Measurements from ENCODE around the gene CDKAL1. TPM values are rescaled to one million over a fixed set of nuclear protein-coding genes. Genes with fewer than 3 reads are reported as not detected.
A peak's percentile ranks its signal among the peaks of the same experiment; 100 is the strongest.

The CDKAL1 gene
- total and polyA plus RNA-seq, 2 of the 13 experiments (the other 11 are each of a cell fraction or from before 2014, with no cell fraction given) = 9.5 to 27.7 TPM

- Histone ChIP-seq H3K79me2 (ENCODE audit: insufficient read depth, low read length) (no peaks in the 10 kb centered on the region), H4K20me1 (ENCODE audit: insufficient read depth, low read length) (no peaks in the 10 kb centered on the region), H3K9me3 (ENCODE audit: low read length) (no peaks in the 10 kb centered on the region), H3K36me3 (replicated peaks in 1 of 2; ENCODE audit: control insufficient read depth in 1 of 2, insufficient read depth in 2 of 2, low read length in 2 of 2) (no peaks in the 10 kb centered on the region), H3K4me1 (ENCODE audit: insufficient read depth, low read length) (peaks cover 16% of the 10 kb centered on the region), H3K4me3 (replicated peaks in 1 of 3; ENCODE audit: insufficient read depth in 1 of 3, low read depth in 2 of 3, low read length in 3 of 3) (no peak overlapping the region), H2AFZ (ENCODE audit: low read length) (no peak overlapping the region), H3K27ac (ENCODE audit: extremely low read length, insufficient read depth, low read length) (no peak overlapping the region), H3K4me2 (ENCODE audit: low read depth, low read length) (no peak overlapping the region), H3K9ac (ENCODE audit: insufficient read depth, low read depth, low read length) (no peak overlapping the region), H3K27me3 (ENCODE audit: control insufficient read depth in 1 of 2, insufficient read depth in 2 of 2, low read length in 2 of 2) (no peaks in the 10 kb centered on the region)
- DNase-seq (ENCODE audit: low spot score) (no peak), ATAC-seq (no peak), FAIRE-seq (no peak)
- no peak for TF ChIP-seq ZNF724P (CRISPR knock-in tag; IDR thresholded peaks at IDR 0.05; ENCODE audit: borderline replicate concordance)
- no peak for TF ChIP-seq NR1H2 (CRISPR knock-in tag; IDR thresholded peaks at IDR 0.05; ENCODE audit: borderline replicate concordance, low read depth)
- no peak for TF ChIP-seq NKX3-1 (CRISPR knock-in tag; IDR thresholded peaks at IDR 0.05)
- in situ Hi-C loops (cut with HindIII; ENCODE audit: extremely low pct_ligation_motif_present, low pct_unique_long_range_greater_than_20kb) = no loop called here
- no TSS peak for BruUV-seq (replicated peaks)
- CTCF ChIA-PET (ENCODE audit: low intra/inter-chr PET ratio, low total read pairs) = no interaction called here
- 94% methylated on average over 2 of the region's 2 CpGs for WGBS (ENCODE audit: low lambda C conversion rate)
- intact Hi-C loops (cut with micrococcal nuclease; ENCODE audit: unreplicated experiment) = no loop called here
- POLR2A ChIA-PET = no interaction called here
Observed at GRCh38 chr6:21187485-21187884, 653.2 kb downstream of the CDKAL1 start.

- Histone ChIP-seq H3K27me3 (ENCODE audit: control insufficient read depth in 1 of 2, insufficient read depth in 2 of 2, low read length in 2 of 2) (no peaks in the 10 kb centered on the region), H3K9ac (ENCODE audit: insufficient read depth, low read depth, low read length) (no peak overlapping the region), H3K4me2 (ENCODE audit: low read depth, low read length) (no peak overlapping the region), H3K4me1 (ENCODE audit: insufficient read depth, low read length) (peaks cover 16% of the 10 kb centered on the region), H3K79me2 (ENCODE audit: insufficient read depth, low read length) (no peaks in the 10 kb centered on the region), H2AFZ (ENCODE audit: low read length) (no peak overlapping the region), H3K36me3 (replicated peaks in 1 of 2; ENCODE audit: control insufficient read depth in 1 of 2, insufficient read depth in 2 of 2, low read length in 2 of 2) (no peaks in the 10 kb centered on the region), H3K27ac (ENCODE audit: extremely low read length, insufficient read depth, low read length) (no peak overlapping the region), H3K4me3 (replicated peaks in 1 of 3; ENCODE audit: insufficient read depth in 1 of 3, low read depth in 2 of 3, low read length in 3 of 3) (no peak overlapping the region), H4K20me1 (ENCODE audit: insufficient read depth, low read length) (no peaks in the 10 kb centered on the region), H3K9me3 (ENCODE audit: low read length) (no peaks in the 10 kb centered on the region)
- ChIA-PET CTCF (ENCODE audit: low intra/inter-chr PET ratio, low total read pairs) (no interaction called here), POLR2A (no interaction called here)
- in situ Hi-C loops (cut with HindIII; ENCODE audit: extremely low pct_ligation_motif_present, low pct_unique_long_range_greater_than_20kb) = no loop called here
- peak; percentile 24 for DNase-seq (ENCODE audit: low spot score)
- no TSS peak for BruUV-seq (replicated peaks)
- 81% methylated on average over 9 of the region's 9 CpGs for WGBS (ENCODE audit: low lambda C conversion rate)
- no peak for FAIRE-seq
- ATAC-seq = peak; percentile 57
- intact Hi-C loops (cut with micrococcal nuclease; ENCODE audit: unreplicated experiment) = no loop called here
- no peak for TF ChIP-seq CHCHD3 (CRISPR knock-in tag; IDR thresholded peaks at IDR 0.05)
- peak; percentile 86; the same call in 1 of the 2 replicates for TF ChIP-seq HOMEZ (CRISPR knock-in tag; IDR thresholded peaks at IDR 0.05; ENCODE audit: low read depth)
- TF ChIP-seq CENPX (CRISPR knock-in tag; IDR thresholded peaks at IDR 0.05) = no peak
- TF ChIP-seq ZNF550 (CRISPR knock-in tag; IDR thresholded peaks at IDR 0.05; ENCODE audit: borderline replicate concordance) = no peak
- no peak for TF ChIP-seq HNF4G (IDR thresholded peaks at IDR 0.05; ENCODE audit: borderline replicate concordance, low read depth, low read length)
- no peak for TF ChIP-seq HNF4G (CRISPR knock-in tag; IDR thresholded peaks at IDR 0.05; ENCODE audit: borderline replicate concordance, low read depth)
- TF ChIP-seq GABPA (IDR thresholded peaks at IDR 0.05; ENCODE audit: low read depth, low read length) = no peak
- peak; percentile 47 for TF ChIP-seq GABPA (CRISPR knock-in tag; IDR thresholded peaks at IDR 0.05; ENCODE audit: low read depth)
- TF ChIP-seq HIC2 (CRISPR knock-in tag; IDR thresholded peaks at IDR 0.05; ENCODE audit: low read depth) = 0 out of 2 replicates have a peak, but pooled peaks have one; percentile 32
- no peak for TF ChIP-seq ZNF619 (CRISPR knock-in tag; IDR thresholded peaks at IDR 0.05)
- no peak for TF ChIP-seq ZNF44 (CRISPR knock-in tag; IDR thresholded peaks at IDR 0.05)
- no peak for TF ChIP-seq ZNF652 (CRISPR knock-in tag; IDR thresholded peaks at IDR 0.05; ENCODE audit: borderline replicate concordance, low read depth)
- no peak for TF ChIP-seq KLF15 (CRISPR knock-in tag; IDR thresholded peaks at IDR 0.05; ENCODE audit: borderline replicate concordance)
- peak; percentile 16; the same call in 1 of the 2 replicates for TF ChIP-seq KAT8 (CRISPR knock-in tag; IDR thresholded peaks at IDR 0.05)
Observed at GRCh38 chr6:21188505-21189223, 654.4 kb downstream of the CDKAL1 start.
